ENCODE measurements around the gene FOXO3.
"Not testable (repeated sequence)": the region's sequence is repeated elsewhere in the genome, so short reads cannot be mapped to it uniquely, and the experiment has no call there.

The FOXO3 gene

GRCh38 chr6:108633436-108633835 is 72.7 kb downstream of the FOXO3 start:
- no peak for DNase-seq

DNA sequence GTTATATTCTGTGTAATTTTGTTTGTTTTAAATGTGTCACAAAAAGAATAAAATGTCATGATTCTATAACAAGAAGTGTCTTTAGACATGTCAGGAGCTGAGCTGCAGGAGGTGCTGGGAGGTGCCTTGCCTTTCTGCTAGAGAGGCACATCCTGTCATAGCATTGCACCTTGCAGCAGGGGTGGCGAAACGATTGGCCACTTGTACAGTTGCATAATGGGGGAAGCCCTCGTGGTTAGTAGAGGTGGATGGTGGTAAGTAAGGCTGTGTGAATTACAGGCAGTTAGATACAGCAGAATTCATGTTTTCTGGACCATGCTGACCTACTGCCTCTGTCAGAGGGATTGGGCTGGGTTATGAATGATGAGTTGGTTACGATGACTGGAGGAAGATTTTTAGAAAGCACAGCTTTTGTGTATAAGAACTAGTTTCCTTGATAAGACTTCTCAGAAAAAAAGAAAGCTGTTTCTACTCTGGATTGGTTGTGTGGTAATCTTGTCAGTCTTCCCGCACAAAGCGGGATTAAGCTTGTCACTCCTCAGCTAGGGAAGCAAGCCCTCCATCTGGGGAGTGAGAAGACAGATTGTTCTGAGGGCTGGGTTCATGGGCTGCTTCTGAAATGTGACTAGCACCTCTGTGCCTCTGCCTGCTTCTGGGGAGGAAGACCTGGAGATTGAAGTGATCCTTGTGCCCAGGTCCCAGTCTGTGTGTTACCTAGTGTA is 74.9 kb downstream of the FOXO3 start:
- no peak for DNase-seq

DNA sequence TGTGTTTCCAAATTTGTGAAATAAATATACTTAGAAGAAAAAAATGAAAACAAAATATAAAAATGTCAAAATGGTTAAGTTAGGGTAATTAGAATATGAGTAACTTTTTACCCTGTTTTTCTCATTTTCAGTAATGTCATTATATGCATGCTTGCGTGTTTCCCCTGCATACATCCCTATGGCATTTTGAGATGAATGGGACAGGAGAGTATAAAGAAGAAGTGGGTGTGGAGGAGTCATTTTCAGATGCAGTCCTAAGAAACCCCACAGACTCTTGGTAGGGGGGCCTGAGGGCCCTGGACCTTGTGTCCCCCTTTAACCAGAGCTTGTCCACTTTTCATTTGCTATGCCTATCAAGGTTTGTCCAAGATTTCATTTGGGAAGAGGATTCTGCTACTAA is 77.2 kb downstream of the FOXO3 start:
- DNase-seq: no peak

- no peak for DNase-seq
Observed at GRCh38 chr6:108638993-108639392, 78.3 kb downstream of the FOXO3 start.

- DNase-seq: no peak
Observed at GRCh38 chr6:108640104-108640503, 79.4 kb downstream of the FOXO3 start.

DNA sequence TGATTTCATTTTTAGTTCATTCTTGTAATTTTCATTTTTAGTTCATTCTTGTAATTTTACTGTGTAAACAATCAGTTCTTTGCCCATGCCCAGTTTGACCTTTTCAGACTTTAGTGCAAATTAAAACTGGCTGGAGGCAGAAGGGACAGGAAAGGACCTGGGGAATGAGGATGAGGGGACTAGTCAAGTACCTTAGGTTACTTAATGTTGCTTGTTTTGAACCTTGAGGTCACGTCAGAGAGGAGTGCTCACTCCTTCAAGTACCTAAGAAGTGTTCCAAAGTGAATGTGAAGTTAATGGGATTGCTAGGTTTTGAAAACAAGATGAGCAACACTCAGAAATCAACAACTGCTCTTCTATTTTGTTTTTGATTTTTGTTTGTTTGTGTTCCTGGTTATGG is 82.5 kb downstream of the FOXO3 start:
- no peak for DNase-seq

DNA sequence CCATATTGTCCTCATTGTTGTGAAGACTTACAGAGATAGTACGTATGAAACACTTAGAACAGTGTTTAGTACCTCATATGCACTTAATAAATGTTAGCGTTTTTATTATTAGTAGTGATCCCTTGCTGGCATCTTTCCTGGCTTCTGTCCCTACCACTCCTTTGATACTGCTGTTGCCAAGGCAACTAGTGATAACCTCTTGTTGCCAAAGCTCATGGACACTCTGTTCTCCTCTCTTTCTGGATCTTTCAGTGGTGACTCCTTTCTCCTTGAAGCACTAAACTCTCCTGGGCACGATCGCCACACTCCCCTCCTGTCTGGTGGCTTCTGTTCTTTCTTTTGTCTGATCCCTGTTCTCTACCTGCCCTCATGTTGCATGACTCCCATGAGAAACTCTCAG is 83.5 kb downstream of the FOXO3 start:
- no peak for DNase-seq

- DNase-seq: no peak
Observed at GRCh38 chr6:108648191-108648590, 87.5 kb downstream of the FOXO3 start.

DNA sequence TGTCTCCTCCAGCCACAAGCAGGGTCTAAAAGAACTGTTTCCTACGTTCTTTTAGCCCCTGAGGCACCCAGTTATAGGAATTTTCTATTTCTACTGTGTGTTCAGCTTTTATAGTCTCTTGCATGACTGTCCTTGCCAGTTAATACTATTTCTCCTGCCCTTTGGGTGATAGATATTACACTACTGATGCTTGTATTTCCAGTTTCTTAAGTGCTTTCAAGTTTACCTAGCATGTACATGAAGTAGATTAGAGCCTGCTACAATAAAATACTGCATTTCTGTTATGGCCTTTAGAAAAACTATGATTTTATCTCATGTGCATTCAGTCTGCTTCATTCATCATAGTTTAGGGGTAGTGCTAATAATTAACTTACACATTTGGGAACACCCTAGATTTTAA is 89.6 kb downstream of the FOXO3 start:
- no peak for DNase-seq

DNA sequence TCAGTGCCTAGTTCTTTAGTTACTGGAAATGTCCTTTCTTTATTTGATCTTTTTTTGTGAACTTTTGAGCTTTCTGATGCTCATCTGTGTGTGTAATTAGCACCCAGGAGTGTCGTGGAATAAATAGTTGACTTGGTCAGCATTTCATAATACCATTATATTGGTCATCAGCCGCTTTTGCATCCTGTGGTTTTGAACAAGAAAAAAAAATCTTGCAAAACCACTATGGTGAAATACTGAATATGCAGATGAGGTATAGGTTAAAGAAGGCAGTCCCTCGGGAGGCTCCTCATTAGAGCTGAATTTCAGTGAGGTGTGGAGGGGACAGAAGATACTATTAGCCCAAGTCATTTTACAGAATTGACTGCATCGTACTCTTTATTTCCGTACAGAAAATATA is 90.1 kb downstream of the FOXO3 start:
- DNase-seq: no peak

- DNase-seq: no peak
Observed at GRCh38 chr6:108651340-108652227, 90.9 kb downstream of the FOXO3 start.

GRCh38 chr6:108652375-108652774 is 91.7 kb downstream of the FOXO3 start:
- DNase-seq: no peak

DNA sequence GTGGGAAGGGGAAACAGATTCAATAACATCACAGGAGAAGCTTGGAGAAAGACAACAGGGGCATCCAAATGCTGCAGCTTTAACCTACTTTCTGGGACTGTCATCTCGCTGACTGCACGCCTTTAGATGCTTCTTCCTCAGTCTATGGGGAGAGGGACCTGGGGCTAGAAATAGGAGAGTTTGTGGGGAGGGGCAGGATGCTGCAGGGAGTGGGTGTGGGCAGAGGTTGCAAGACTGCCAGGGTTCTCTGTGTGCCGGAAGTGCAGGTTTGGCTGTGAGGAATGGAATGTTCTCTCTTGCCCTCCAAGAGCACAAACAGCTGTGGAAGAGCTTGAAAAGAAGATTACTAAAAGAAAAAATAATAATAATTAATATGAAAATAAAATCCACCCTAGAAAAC is 93.2 kb downstream of the FOXO3 start:
- DNase-seq: no peak

GRCh38 chr6:108654465-108655106 is 93.9 kb downstream of the FOXO3 start:
- DNase-seq: no peak

DNA sequence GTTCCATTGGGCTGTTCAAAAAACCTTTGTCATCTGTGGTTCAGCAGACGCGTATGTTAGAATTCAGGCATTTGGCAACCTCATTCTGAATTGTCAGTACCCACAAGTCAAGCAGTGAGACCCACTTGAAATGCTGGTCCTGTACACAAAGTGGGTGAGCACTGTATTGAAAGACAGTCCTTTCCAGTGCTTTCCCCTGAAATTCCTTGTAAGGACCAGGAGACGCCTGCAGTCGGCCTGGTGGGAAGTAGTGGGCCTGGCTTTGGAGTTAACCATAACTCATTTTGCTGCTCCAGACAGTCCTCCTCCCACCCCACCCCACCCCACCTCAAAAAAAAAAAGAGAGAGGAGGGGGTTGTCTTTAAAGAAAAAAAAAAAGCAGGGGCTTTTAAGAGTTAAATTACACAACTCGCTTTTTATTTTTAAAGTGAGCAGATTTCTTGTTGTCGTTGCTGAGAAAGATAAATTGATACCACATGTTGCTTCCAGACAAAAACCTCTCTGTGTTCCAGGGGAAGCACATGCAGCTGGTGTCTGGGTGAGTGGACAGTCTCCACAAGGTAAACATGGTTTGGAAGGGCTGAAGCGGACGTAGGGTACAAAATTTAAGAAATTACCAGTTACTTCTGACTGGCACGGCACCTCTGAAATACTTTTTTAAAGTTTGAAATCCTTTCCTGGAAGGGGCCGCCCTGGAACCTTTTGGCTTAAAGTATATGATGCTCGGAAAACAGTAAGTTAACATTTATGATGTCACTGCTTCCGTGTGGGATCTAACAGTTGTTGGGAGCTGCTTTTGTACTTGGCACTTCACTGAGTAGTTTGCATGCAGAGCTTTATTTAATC is 95.3 kb downstream of the FOXO3 start:
- DNase-seq: no peak

- DNase-seq: no peak
Observed at GRCh38 chr6:108656836-108657235, 96.1 kb downstream of the FOXO3 start.

DNA sequence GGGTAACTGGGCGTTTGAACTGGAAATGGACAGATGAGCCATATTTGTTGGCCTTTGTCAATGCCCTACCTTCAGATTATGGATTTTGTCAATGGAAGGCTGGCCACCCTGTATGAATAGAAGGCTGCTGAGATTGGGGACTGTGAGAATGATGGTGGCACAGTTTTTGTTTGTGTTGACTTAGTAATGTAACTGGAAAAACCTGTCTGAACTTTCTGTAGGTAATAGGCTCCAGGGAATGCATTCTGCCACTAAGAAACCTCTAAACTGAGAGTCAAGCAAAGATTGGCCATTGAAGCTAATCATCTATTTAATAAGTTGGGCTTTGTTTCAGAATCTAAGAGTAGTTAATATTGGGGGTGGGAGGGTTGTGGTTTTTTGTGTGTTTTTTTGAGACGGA is 97.5 kb downstream of the FOXO3 start:
- peak; percentile 2 for DNase-seq

DNA sequence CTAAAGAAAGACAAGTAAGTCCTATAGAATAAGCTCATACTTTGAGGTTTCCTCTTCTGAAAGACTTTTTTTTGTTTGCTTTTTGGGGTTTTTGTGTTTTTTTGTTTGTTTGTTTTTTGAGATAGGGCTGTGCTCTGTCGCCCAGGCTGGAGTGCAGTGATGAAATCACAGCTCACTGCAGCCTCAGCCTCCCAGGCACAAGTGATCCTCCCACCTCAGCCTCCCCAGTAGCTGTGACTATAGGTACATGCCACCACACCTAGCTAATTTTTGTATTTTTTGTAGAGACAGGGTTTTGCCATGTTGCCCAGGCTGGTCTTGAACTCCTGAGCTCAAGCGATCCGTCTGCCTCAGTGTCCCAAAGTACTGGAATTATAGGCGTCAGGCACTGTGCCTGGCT is 98.1 kb downstream of the FOXO3 start:
- not testable (repeated sequence) for DNase-seq

GRCh38 chr6:108660251-108660650 is 99.5 kb downstream of the FOXO3 start:
- no peak for DNase-seq

- no peak for DNase-seq
Observed at GRCh38 chr6:108661430-108661829, 100.7 kb downstream of the FOXO3 start.

- DNase-seq: no peak
Observed at GRCh38 chr6:108661982-108662381, 101.3 kb downstream of the FOXO3 start.

- no peak for DNase-seq
Observed at GRCh38 chr6:108662702-108663101, 102.0 kb downstream of the FOXO3 start.
